Measurements from ENCODE around the gene SETD3. TPM values are rescaled to one million over a fixed set of nuclear protein-coding genes. Genes with fewer than 3 reads are reported as not detected.

Gene SETD3
- total RNA-seq, 3 donors from 2014 or later, result 61.6 to 119 (median 61.6) TPM

DNA sequence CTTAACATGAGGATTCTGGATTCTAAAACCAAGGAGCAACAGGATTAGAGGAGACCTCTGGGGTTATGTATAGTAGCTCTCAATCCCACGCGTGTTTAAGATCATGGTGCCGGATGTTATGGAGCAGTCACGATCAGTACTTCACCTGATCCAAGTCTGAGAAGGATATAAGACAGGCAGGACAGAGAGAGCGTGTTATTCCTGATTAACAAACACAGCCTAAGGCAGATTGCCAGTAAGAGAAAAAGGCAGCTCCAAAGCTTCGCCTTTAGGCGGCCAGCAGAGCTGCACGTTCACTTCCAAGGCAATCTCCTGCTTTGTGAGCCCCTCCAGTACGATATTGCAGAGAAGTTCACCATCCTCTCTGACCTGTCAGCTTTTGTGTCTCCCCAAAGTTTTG lies 5.5 kb downstream of the SETD3 start:
- TF ChIP-seq, protein P1, sequence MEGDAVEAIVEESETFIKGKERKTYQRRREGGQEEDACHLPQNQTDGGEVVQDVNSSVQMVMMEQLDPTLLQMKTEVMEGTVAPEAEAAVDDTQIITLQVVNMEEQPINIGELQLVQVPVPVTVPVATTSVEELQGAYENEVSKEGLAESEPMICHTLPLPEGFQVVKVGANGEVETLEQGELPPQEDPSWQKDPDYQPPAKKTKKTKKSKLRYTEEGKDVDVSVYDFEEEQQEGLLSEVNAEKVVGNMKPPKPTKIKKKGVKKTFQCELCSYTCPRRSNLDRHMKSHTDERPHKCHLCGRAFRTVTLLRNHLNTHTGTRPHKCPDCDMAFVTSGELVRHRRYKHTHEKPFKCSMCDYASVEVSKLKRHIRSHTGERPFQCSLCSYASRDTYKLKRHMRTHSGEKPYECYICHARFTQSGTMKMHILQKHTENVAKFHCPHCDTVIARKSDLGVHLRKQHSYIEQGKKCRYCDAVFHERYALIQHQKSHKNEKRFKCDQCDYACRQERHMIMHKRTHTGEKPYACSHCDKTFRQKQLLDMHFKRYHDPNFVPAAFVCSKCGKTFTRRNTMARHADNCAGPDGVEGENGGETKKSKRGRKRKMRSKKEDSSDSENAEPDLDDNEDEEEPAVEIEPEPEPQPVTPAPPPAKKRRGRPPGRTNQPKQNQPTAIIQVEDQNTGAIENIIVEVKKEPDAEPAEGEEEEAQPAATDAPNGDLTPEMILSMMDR (IDR thresholded peaks at IDR 0.05), result no peak
- ATAC-seq (no peak), DNase-seq (no peak)
- H3K4me1 ChIP-seq (ENCODE audit: low read depth), result peaks cover 14% of the 10 kb centered on the region
- no peak overlapping the region for H3K4me3 ChIP-seq
- H3K9me3 ChIP-seq, result no peaks in the 10 kb centered on the region
- intact Hi-C loops (cut with DNase I, micrococcal nuclease), result no loop called here
- no peaks in the 10 kb centered on the region for H3K36me3 ChIP-seq (ENCODE audit: low read depth)

DNA sequence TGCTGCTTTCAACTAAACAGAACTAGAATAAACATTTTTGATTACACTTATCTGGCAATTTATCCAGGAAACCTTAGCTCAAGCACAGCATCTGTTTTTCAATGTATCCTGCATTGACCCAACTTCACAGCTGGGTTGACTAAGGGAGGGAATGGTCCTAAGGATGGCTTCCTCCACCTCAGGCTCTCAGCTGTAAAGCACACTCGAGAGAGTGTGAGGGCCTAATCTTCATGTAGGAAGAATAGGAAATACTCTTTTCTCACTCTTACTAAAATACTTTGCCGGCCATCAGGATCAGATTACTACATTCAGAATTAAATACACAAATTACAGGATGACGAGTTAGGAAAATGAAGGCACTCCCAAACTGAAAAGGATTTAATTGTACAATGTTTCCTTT lies 7.2 kb downstream of the SETD3 start:
- Histone ChIP-seq H3K9me3 (no peaks in the 10 kb centered on the region), H3K4me3 (no peak overlapping the region), H3K36me3 (ENCODE audit: low read depth) (no peaks in the 10 kb centered on the region), H3K4me1 (ENCODE audit: low read depth) (peaks cover 3% of the 10 kb centered on the region)
- TF ChIP-seq, protein P1 (IDR thresholded peaks at IDR 0.05), result no peak
- ATAC-seq (no peak), DNase-seq (no peak)
- intact Hi-C loops (cut with DNase I, micrococcal nuclease), result no loop called here

DNA sequence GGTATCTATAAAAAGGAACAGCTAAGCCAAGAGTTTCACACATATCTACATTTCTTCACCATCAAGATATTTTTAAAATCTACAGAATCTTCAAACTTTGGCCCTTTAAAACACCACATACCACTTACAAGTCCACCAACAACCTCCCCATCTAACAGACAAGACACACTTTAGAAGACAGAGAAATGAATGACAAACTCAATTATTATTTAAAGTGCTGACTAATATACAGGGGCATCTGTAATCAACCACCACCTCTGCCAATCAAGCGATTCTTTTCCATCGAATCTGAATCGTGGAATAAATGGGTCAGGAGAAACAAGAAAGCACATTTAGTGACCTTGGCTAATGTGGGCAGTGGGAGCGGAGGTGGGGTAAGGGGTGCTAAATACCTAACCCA lies 7.7 kb downstream of the SETD3 start:
- no peak overlapping the region for H3K4me3 ChIP-seq
- H3K4me1 ChIP-seq (ENCODE audit: low read depth), result peaks cover 3% of the 10 kb centered on the region
- no peaks in the 10 kb centered on the region for H3K36me3 ChIP-seq (ENCODE audit: low read depth)
- ATAC-seq (no peak), DNase-seq (no peak)
- no peaks in the 10 kb centered on the region for H3K9me3 ChIP-seq
- TF ChIP-seq, protein P1 (IDR thresholded peaks at IDR 0.05), result no peak
- intact Hi-C loops (cut with DNase I, micrococcal nuclease), result no loop called here

DNA sequence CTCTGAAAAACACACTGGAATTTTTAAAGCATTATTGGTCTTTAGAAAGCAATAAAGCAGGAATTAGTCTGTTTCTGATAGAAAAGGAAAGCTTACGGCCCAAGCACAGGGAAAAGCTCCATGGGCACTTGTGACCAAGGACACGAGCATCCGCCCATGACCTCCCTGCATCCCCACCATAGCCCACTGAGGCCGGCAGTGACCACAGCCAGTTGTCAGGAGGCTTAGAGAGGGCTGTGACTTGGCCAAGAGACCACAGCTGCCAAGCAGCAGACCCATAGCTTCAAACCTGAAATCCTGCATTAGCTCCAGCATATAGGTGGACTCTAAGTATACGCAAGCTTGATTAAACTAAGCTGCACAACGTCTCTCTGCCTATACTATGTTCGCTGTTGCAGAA lies 8.9 kb downstream of the SETD3 start:
- Histone ChIP-seq H3K36me3 (ENCODE audit: low read depth) (no peaks in the 10 kb centered on the region), H3K9me3 (no peaks in the 10 kb centered on the region), H3K4me1 (ENCODE audit: low read depth) (peaks cover 12% of the 10 kb centered on the region), H3K4me3 (no peak overlapping the region)
- intact Hi-C loops (cut with DNase I, micrococcal nuclease), result no loop called here
- ATAC-seq (no peak), DNase-seq (no peak)
- TF ChIP-seq, protein P1 (IDR thresholded peaks at IDR 0.05), result no peak

DNA sequence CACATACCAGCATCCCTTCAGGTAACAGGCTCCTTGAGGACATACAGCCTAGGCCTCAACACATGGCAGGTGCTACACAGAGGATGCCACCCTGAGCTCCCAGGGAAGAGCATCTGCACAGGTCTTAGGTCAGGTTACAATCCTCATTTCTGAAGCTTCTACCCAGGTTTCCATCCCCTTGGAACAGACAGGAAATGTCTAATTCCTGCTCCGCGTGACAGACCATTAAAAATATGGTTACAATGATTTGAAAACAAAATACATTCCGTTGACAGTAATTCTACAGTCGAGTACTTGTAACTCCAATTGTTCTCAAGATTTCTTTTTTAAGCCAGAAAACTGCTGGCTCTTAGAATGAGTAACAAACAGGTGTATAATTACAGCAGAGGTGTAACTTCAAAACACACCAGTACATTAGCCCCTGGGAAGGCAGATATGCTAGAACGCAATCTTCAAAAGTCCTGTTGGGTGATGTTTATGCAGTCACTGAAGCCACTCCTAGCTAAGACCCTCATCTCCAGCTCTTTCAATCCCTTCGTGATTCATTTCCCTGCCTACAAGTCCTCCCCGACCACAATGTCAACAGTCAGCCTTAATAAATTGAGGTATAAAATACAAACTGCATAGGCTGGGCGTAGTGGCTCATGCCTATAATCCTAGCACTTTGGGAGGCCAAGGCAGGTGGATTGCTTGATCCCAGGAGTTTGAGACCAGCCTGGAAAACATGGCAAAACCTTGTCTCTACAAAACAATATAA lies 11.6 kb downstream of the SETD3 start:
- Histone ChIP-seq H3K4me1 (ENCODE audit: low read depth) (peaks cover 12% of the 10 kb centered on the region), H3K36me3 (ENCODE audit: low read depth) (no peaks in the 10 kb centered on the region), H3K9me3 (no peaks in the 10 kb centered on the region), H3K4me3 (no peak overlapping the region)
- TF ChIP-seq, protein P1 (IDR thresholded peaks at IDR 0.05), result no peak
- no peak for DNase-seq
- peak; percentile 38 for ATAC-seq
- intact Hi-C loops (cut with DNase I, micrococcal nuclease), result no loop called here
